Stomach (tissue), 4 donors: ENCODE results near the gene CMTM2.
"Not testable (repeated sequence)": the region's sequence is repeated elsewhere in the genome, so short reads cannot be mapped to it uniquely, and the experiment has no call there.

Source experiments
- CTCF ChIP-seq, 7 experiments: fragments of 450-650 bp in 4 of 7; fragments of 200-600 bp in 3 of 7; sonication (generic) in 3 of 7; IDR thresholded peaks; one replicate each; pipeline ENCODE4 v1.5.1; 2016 to 2019; ENCODE audit warnings: antibody characterized with exemption in 7 of 7, control low read depth in 2 of 7, mild to moderate bottlenecking in 1 of 7
- POLR2A ChIP-seq, 4 donors: fragments of 450-650 bp; IDR thresholded peaks; one replicate each; pipeline ENCODE4 v1.6.1; 2016; ENCODE audit warnings: antibody characterized with exemption in 4 of 4, control low read depth in 2 of 4, mild to moderate bottlenecking in 1 of 4, moderate library complexity in 1 of 4

DNA sequence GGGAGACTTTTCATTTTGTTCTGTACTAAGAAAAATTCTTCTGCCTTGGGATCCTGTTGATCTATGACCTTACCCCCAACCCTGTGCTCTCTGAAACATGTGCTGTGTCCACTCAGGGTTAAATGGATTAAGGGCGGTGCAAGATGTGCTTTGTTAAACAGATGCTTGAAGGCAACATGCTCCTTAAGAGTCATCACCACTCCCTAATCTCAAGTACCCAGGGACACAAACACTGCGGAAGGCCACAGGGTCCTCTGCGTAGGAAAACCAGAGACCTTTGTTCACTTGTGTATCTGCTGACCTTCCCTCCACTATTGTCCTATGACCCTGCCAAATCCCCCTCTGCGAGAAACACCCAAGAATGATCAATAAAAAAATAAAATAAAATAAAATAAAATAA, 52.3 kb downstream of the CMTM2 start:
- not testable (repeated sequence) for TF ChIP-seq CTCF, POLR2A (IDR thresholded peaks at IDR 0.05)
